MM.1S (cell line): ENCODE data around the gene NSD1.

Source experiments
- CTCF ChIP-seq: fragments of 300-600 bp; sonication (generic); IDR thresholded peaks from 2 replicates; pipeline ENCODE4 v1.5.1; 2016; ENCODE audit warnings: antibody characterized with exemption, low read length, mixed read lengths
- EZH2 ChIP-seq: fragments of 300-600 bp; sonication (generic); optimal IDR thresholded peaks from 2 replicates; pipeline ENCODE3; 2017; ENCODE audit warnings: low read depth, mild to moderate bottlenecking, antibody characterized with exemption, low read length, mixed read lengths

DNA sequence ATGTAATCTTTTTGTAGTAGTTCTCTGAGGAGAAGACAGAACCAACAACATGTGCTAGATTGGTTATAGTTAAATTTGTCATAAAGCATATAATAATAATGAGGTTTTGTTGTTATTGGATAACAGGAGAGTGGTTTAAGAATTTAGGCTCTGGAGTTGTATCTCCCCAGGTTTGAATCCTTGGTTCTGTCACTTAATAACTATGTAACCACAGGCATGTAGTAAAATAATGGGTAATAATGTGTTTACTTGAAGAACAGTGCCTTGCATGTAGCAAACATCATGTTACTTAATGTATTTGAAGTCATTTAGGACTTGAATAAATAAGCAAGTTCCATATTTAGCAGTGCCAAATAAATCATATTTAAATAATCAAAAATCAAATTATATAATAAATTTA is 55.8 kb downstream of the NSD1 start:
- TF ChIP-seq EZH2 = no peak
- no peak for TF ChIP-seq CTCF
